Left lung (tissue), 10 donors: ENCODE data around the gene SLC6A12. TPM values are rescaled to one million over a fixed set of nuclear protein-coding genes. Genes with fewer than 3 reads are reported as not detected.

Source experiments
- ATAC-seq: fragments of 200-7000 bp; cut with Tn5 transposase; one replicate; pipeline ENCODE4 v1.9.1; 2020; ENCODE audit warnings: moderate library complexity
- DNase-seq, 4 donors: peaks; one replicate each; pipeline ENCODE4 v3.0.0-alpha.2; 2013 to 2020
- H3K27ac ChIP-seq, 2 donors: fragments of 200-600 bp; sonication (generic) in 1 of 2; one replicate each; pipeline versions ENCODE4 v1.5.0 to v1.8.0; 2020 to 2021
- H3K27me3 ChIP-seq, 2 donors: fragments of 200-600 bp; sonication (generic) in 1 of 2; one replicate each; pipeline versions ENCODE4 v1.5.0 to v1.8.0; 2020 to 2021
- H3K36me3 ChIP-seq, 2 donors: fragments of 200-600 bp; sonication (generic) in 1 of 2; one replicate each; pipeline versions ENCODE4 v1.5.0 to v1.8.0; 2020 to 2021
- H3K4me1 ChIP-seq, 2 donors: fragments of 200-600 bp; one replicate each; pipeline ENCODE4 v1.8.0; 2021
- H3K4me3 ChIP-seq, 2 donors: fragments of 200-600 bp; sonication (generic) in 1 of 2; one replicate each; pipeline versions ENCODE4 v1.5.0 to v1.8.0; 2020 to 2021; ENCODE audit warnings: mild to moderate bottlenecking in 1 of 2
- H3K9me3 ChIP-seq, 2 donors: fragments of 200-600 bp; sonication (generic) in 1 of 2; one replicate each; pipeline versions ENCODE4 v1.5.0 to v1.8.0; 2020 to 2021
- CTCF ChIP-seq, 2 donors: fragments of 200-600 bp; sonication (generic) in 1 of 2; IDR thresholded peaks; one replicate each; pipeline versions ENCODE4 v1.5.0 to v1.8.0; 2021; ENCODE audit warnings: antibody characterized with exemption in 2 of 2
- intact Hi-C, 2 donors: fragments of 100-400 bp; cut with DNase I; formaldehyde crosslinking; loops; one replicate each; pipeline versions ENCODE4 v1.11.2 to v1.14.2; 2022
- polyA plus RNA-seq, 6 donors: library from polyadenylated mRNA; unstranded; fragments of 120-200 nt; gene quantifications; one replicate each; pipeline ENCODE4 v1.2.1, GENCODE V29; 2013; ENCODE audit not compliant: insufficient read length in 6 of 6
- total RNA-seq, 2 donors: library from RNA; stranded (reverse); fragmentation: NEBNext Ultra II Directional; extraction: Animal tissue kit (Norgen Biotek cat#: 25700); gene quantifications; one replicate each; pipeline ENCODE4 v1.2.1, GENCODE V29; 2021
- donor health status: DM: no; HTN: yes; CAD: no.
- donor health status: DM: no; HTN: no; CAD: no.

SLC6A12 gene
- total and polyA plus RNA-seq, 8 donors: 0.52 to 4.7 (median 0.92) TPM

GRCh38 chr12:186006-186625 is 27.8 kb downstream of the SLC6A12 start:
- peak in 1 of 4 donors; percentile 53 for DNase-seq
- TF ChIP-seq CTCF (IDR thresholded peaks at IDR 0.05): no peak
- peaks cover 0 to 28% of the 10 kb centered on the region in 2 donors for H3K27me3 ChIP-seq
- H3K9me3 ChIP-seq: no peaks in the 10 kb centered on the region
- H3K4me1 ChIP-seq: peaks cover 0 to 10% of the 10 kb centered on the region in 2 donors
- no peak for ATAC-seq
- H3K36me3 ChIP-seq: no peaks in the 10 kb centered on the region
- intact Hi-C loops: no loop called here
- no peak overlapping the region for H3K27ac ChIP-seq
- H3K4me3 ChIP-seq: no peak overlapping the region

GRCh38 chr12:185576-185955 is 28.4 kb downstream of the SLC6A12 start:
- no peak for TF ChIP-seq CTCF (IDR thresholded peaks at IDR 0.05)
- DNase-seq: peak in 1 of 4 donors; percentile 52
- no peak overlapping the region for H3K27ac ChIP-seq
- H3K27me3 ChIP-seq: peaks cover 0 to 22% of the 10 kb centered on the region in 2 donors
- peaks cover 0 to 15% of the 10 kb centered on the region in 2 donors for H3K4me1 ChIP-seq
- no peaks in the 10 kb centered on the region for H3K36me3 ChIP-seq
- intact Hi-C loops: no loop called here
- H3K4me3 ChIP-seq: no peak overlapping the region
- ATAC-seq: no peak
- no peaks in the 10 kb centered on the region for H3K9me3 ChIP-seq

- Histone ChIP-seq H3K27me3 (peaks cover 0 to 16% of the 10 kb centered on the region in 2 donors), H3K4me1 (peaks cover 0 to 17% of the 10 kb centered on the region in 2 donors), H3K27ac (no peak overlapping the region), H3K4me3 (no peak overlapping the region), H3K36me3 (no peaks in the 10 kb centered on the region), H3K9me3 (no peaks in the 10 kb centered on the region)
- ATAC-seq (no peak), DNase-seq (peak in 1 of 4 donors; percentile 29)
- intact Hi-C loops: no loop called here
- no peak for TF ChIP-seq CTCF (IDR thresholded peaks at IDR 0.05)
Observed at GRCh38 chr12:184811-185575, 29.0 kb downstream of the SLC6A12 start.

- H3K27me3 ChIP-seq: no peaks in the 10 kb centered on the region
- no peak overlapping the region for H3K27ac ChIP-seq
- ATAC-seq (no peak), DNase-seq (peak in 1 of 4 donors; percentile 53)
- TF ChIP-seq CTCF (IDR thresholded peaks at IDR 0.05): no peak
- intact Hi-C loops: no loop called here
- no peaks in the 10 kb centered on the region for H3K36me3 ChIP-seq
- H3K9me3 ChIP-seq: no peaks in the 10 kb centered on the region
- peaks cover 0 to 6% of the 10 kb centered on the region in 2 donors for H3K4me1 ChIP-seq
- H3K4me3 ChIP-seq: no peak overlapping the region
Observed at GRCh38 chr12:182381-182892, 31.5 kb downstream of the SLC6A12 start.

GRCh38 chr12:181921-182320 is 32.0 kb downstream of the SLC6A12 start:
- Histone ChIP-seq H3K4me3 (peak overlapping the region in 1 of 2 donors; percentile 1), H3K27ac (no peak overlapping the region), H3K4me1 (peaks cover 0 to 6% of the 10 kb centered on the region in 2 donors), H3K36me3 (no peaks in the 10 kb centered on the region), H3K9me3 (no peaks in the 10 kb centered on the region), H3K27me3 (no peaks in the 10 kb centered on the region)
- intact Hi-C loops: no loop called here
- TF ChIP-seq CTCF (IDR thresholded peaks at IDR 0.05): no peak
- ATAC-seq (no peak), DNase-seq (peak in 1 of 4 donors; percentile 77)
